OCI-LY7 (cell line): ENCODE measurements around the gene RRP12. TPM values are rescaled to one million over a fixed set of nuclear protein-coding genes. Genes with fewer than 3 reads are reported as not detected.

ENCODE experiments used
- BruUV-seq: library from RNA; stranded (reverse); fragments of 400-500 nt; replicated peaks from 2 replicates; lab custom pipeline; 2021; lab: Mats Ljungman, UMichigan
- CTCF ChIA-PET: fragments of 300-600 bp; sonication (Branson Sonifier 250); formaldehyde crosslinking; loops from one replicate; lab custom pipeline; 2022; ENCODE audit warnings: antibody characterized with exemption; ENCODE audit not compliant: unreplicated experiment; lab: Charles Lee
- POLR2A ChIA-PET: fragments of 300-600 bp; sonication (Branson Sonifier 250); formaldehyde crosslinking; loops from one replicate; lab custom pipeline; 2022; ENCODE audit warnings: antibody characterized with exemption; lab: Charles Lee
- DNase-seq: peaks from one replicate; pipeline ENCODE4 v3.0.0-alpha.2; 2015; ENCODE audit warnings: low spot score
- H2AFZ ChIP-seq: fragments of 200-600 bp; sonication (generic), shearing (Covaris generic); 2 replicates; pipeline ENCODE4 v1.6.1; 2014; ENCODE audit warnings: mild to moderate bottlenecking, antibody characterized with exemption, low read length, moderate library complexity
- H3K27ac ChIP-seq: fragments of 200-600 bp; sonication (generic); 2 replicates; pipeline ENCODE4 v1.5.1; 2014; ENCODE audit warnings: mixed run types, low read depth, mild to moderate bottlenecking, moderate library complexity, low read length, inconsistent platforms; ENCODE audit not compliant: poor library complexity, severe bottlenecking
- H3K36me3 ChIP-seq: fragments of 200-600 bp; sonication (generic); 2 replicates; pipeline ENCODE4 v1.6.1; 2014; ENCODE audit warnings: mild to moderate bottlenecking, antibody characterized with exemption, low read length, moderate library complexity, mixed read lengths; ENCODE audit not compliant: insufficient read depth
- H3K4me1 ChIP-seq: fragments of 200-600 bp; sonication (generic); 2 replicates; pipeline ENCODE4 v1.5.1; 2014; ENCODE audit warnings: mild to moderate bottlenecking, low read length; ENCODE audit not compliant: insufficient read depth, poor library complexity, severe bottlenecking
- H3K4me2 ChIP-seq: fragments of 200-600 bp; sonication (generic); 2 replicates; pipeline ENCODE4 v1.6.1; 2014; ENCODE audit warnings: mild to moderate bottlenecking, low read length
- H3K4me3 ChIP-seq: fragments of 200-600 bp; sonication (generic); 2 replicates; pipeline ENCODE4 v1.5.1; 2014; ENCODE audit warnings: mild to moderate bottlenecking, low read depth, low read length; ENCODE audit not compliant: poor library complexity, severe bottlenecking
- H3K79me2 ChIP-seq: fragments of 200-600 bp; sonication (generic); 2 replicates; pipeline ENCODE4 v1.6.1; 2016; ENCODE audit warnings: low read depth, mild to moderate bottlenecking, low read length, moderate library complexity, mixed read lengths; ENCODE audit not compliant: insufficient read depth
- H3K9me2 ChIP-seq: fragments of 200-600 bp; sonication (generic); 2 replicates; pipeline ENCODE4 v1.6.1; 2016; ENCODE audit warnings: mild to moderate bottlenecking, low read length, mixed read lengths; ENCODE audit not compliant: insufficient read depth
- H3K9me3 ChIP-seq: fragments of 200-600 bp; sonication (generic); 2 replicates; pipeline ENCODE4 v1.6.1; 2014; ENCODE audit warnings: mild to moderate bottlenecking, mixed run types, low read length, mixed read lengths
- H4K20me1 ChIP-seq: fragments of 200-600 bp; sonication (generic); 2 replicates; pipeline ENCODE4 v1.6.1; 2014; ENCODE audit warnings: mild to moderate bottlenecking, antibody characterized with exemption, low read length, moderate library complexity, mixed read lengths; ENCODE audit not compliant: insufficient read depth
- CTCF ChIP-seq: fragments of 200-600 bp; sonication (generic); conservative IDR thresholded peaks from 2 replicates; pipeline ENCODE4 v1.5.1; 2014; ENCODE audit warnings: mild to moderate bottlenecking, antibody characterized with exemption, low read length, moderate library complexity, mixed read lengths
- EZH2phosphoT487 ChIP-seq: fragments of 200-600 bp; sonication (generic); IDR thresholded peaks from 2 replicates; pipeline ENCODE4 v1.6.1; 2018; ENCODE audit warnings: low read depth, borderline replicate concordance, mild to moderate bottlenecking, mixed run types, antibody characterized with exemption, low read length, moderate library complexity, mixed read lengths
- intact Hi-C: fragments of 100-400 bp; cut with micrococcal nuclease; formaldehyde crosslinking; loops from one replicate; pipeline ENCODE4 v1.10.0; 2022; ENCODE audit not compliant: unreplicated experiment
- total RNA-seq, 2 experiments: library from RNA; depleted of rRNA in 1 of 2; stranded (reverse); fragments of >200 nt in 1 of 2; shearing (Covaris generic) in 1 of 2; gene quantifications; 2 replicates each; pipeline ENCODE4 v1.2.3, GENCODE V29; 2014 to 2022

Gene RRP12
- total RNA-seq, 2 experiments from 2014 or later: 32.1 to 39.3 TPM

GRCh38 chr10:97334370-97335175 is 66.6 kb downstream of the RRP12 start, which contains the start of gene FRAT2:
Gene FRAT2 (minus strand): TSS chr10:97334729. CDS start chr10:97334572, 157 bp downstream.
- TF ChIP-seq CTCF (no peak), EZH2phosphoT487 (no peak)
- Histone ChIP-seq H3K79me2 (no peaks in the 10 kb centered on the region; the same call in 1 of the 2 replicates), H3K4me1 (peaks cover 48% of the 10 kb centered on the region), H3K36me3 (no peaks in the 10 kb centered on the region), H3K4me2 (peak within 1 kb of the TSS; percentile 78), H3K9me2 (no peaks in the 10 kb centered on the region), H3K9me3 (no peaks in the 10 kb centered on the region), H3K4me3 (peak within 1 kb of the TSS; percentile 76), H3K27ac (peak within 1 kb of the TSS; percentile 54), H2AFZ (peak within 1 kb of the TSS; percentile 97), H4K20me1 (no peaks in the 10 kb centered on the region)
- POLR2A ChIA-PET: no interaction called here
- CTCF ChIA-PET: no interaction called here
- peak; percentile 93 for DNase-seq
- intact Hi-C loops: loop anchor here (5.0 kb wide), 1 partner anchor 68 kb away; the partner anchor contains the start of gene RRP12
- BruUV-seq: no TSS peak

- DNase-seq: peak; percentile 43
- Histone ChIP-seq H3K4me2 (peak overlapping the region; percentile 78), H4K20me1 (no peaks in the 10 kb centered on the region), H2AFZ (peak overlapping the region; percentile 97; the same call in 1 of the 2 replicates), H3K79me2 (no peaks in the 10 kb centered on the region; the same call in 1 of the 2 replicates), H3K9me3 (no peaks in the 10 kb centered on the region), H3K36me3 (peaks cover 3% of the 10 kb centered on the region; the same call in 1 of the 2 replicates), H3K4me3 (peak overlapping the region; percentile 76), H3K9me2 (no peaks in the 10 kb centered on the region), H3K4me1 (peaks cover 48% of the 10 kb centered on the region), H3K27ac (no peak overlapping the region)
- TF ChIP-seq CTCF (0 out of 2 replicates have a peak, but pooled peaks have one; percentile 19), EZH2phosphoT487 (no peak)
- POLR2A ChIA-PET: interaction anchor here (0.8 to 1.5 kb wide), 6 partner anchors 9 to 56 kb away, joined by 3 to 4 read pairs (median 3); partner anchors contain the start of gene FRAT1
- intact Hi-C loops: loop anchor here (2.0 to 5.0 kb wide), 2 partner anchors 55 to 69 kb away; partner anchors contain the start of gene RRP12
- no TSS peak for BruUV-seq
- CTCF ChIA-PET: interaction anchor here (0.6 to 0.9 kb wide), 4 partner anchors 12 to 56 kb away, joined by 3 read pairs; no protein-coding TSS in a partner anchor
Observed at GRCh38 chr10:97333601-97334369, 67.4 kb downstream of the RRP12 start.
